GM21723 (cell line): ENCODE measurements around the gene MS4A15.
"Not testable (repeated sequence)": the region's sequence is repeated elsewhere in the genome, so short reads cannot be mapped to it uniquely, and the experiment has no call there.

ENCODE experiments used
- ATAC-seq: cut with Tn5 transposase; IDR thresholded peaks from one replicate; pipeline ENCODE4 v1.9.1; 2021; ENCODE audit warnings: mild to moderate bottlenecking, moderate library complexity; ENCODE audit not compliant: unreplicated experiment

The MS4A15 gene

DNA sequence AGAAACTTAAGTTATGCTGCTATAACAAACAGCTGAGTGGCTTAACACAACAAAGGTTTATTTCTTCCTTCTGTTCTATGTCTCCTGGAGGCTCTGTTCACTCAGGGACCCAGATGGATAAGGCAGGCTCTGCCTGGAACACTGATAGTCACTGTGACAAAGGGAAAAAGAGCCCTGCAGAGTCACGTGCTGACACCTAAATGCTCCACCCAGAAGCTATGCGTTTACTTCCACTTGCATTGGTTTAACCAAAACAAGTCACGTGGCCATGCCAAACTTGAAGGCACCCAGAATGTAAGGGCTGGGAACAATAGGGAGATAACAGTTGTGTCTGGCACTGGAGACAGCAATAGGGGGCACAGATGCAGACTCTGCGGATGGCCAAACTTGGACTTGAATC is 3.4 kb upstream of the MS4A15 start:
- ATAC-seq = no peak

DNA sequence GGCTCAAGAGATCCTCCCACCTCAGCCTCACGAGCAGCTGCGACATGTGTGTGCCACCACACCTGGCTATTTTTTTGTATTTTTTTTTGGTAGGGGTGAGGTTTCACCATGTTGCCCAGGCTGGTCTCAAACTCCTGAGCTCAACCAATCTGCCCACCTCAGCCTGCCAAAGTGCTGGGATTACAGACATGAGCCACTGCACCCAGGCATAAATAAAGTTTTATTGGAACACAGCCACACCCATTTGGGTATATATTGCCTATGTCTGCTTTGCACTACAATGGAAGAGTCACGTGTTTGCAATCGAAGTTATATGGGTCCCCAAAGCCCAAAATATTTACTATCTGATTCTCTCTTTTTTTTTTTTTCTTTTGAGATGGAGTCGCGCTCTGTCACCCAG is 1.8 kb upstream of the MS4A15 start:
- no peak for ATAC-seq

DNA sequence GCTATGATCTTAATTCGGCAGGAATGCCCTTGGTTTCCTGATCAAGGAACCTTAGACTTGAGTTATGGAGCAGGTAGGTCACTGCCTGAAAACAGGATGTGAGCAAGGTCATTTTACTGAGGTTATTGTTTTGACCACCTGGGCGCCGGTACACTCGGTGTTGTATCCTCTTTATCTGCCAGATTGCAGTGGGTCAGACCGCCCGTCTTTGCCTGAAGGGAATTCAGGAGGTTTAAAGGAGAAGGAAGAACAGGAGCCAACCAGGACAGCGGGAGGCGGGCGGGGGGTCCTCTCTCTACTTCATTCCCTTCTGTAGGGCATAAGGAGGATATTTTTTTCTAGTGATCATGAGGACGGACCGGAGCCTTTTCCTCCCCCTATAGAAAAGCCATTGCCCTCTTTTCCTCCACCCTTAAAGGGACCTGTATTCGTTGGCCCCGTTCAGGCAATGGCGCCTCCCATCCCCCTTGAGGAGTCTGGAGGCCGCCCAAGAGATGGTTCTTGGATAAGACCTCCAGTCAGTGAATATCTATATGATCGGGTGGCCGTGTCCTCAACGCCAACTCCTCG is 649 bp downstream of the MS4A15 start:
- ATAC-seq = no peak

DNA sequence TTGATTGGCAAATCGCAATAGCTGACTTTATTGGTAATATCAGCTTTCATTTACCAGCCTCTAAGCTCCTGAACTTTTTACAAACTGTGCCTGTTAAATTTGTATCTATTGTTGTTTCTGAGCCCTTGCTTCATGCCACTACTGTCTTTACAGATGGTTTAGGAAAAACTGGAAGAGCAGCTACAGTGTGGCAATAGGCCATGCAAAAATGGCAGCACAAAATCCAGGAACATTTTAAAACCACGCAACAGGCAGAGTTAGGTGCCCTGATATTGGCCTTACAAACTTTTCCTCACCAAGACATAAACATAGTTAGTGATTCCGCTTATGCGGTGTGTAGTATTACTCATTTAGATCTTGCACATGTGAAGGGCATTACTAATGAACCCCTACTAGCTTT is 2.0 kb downstream of the MS4A15 start:
- ATAC-seq = not testable (repeated sequence)

DNA sequence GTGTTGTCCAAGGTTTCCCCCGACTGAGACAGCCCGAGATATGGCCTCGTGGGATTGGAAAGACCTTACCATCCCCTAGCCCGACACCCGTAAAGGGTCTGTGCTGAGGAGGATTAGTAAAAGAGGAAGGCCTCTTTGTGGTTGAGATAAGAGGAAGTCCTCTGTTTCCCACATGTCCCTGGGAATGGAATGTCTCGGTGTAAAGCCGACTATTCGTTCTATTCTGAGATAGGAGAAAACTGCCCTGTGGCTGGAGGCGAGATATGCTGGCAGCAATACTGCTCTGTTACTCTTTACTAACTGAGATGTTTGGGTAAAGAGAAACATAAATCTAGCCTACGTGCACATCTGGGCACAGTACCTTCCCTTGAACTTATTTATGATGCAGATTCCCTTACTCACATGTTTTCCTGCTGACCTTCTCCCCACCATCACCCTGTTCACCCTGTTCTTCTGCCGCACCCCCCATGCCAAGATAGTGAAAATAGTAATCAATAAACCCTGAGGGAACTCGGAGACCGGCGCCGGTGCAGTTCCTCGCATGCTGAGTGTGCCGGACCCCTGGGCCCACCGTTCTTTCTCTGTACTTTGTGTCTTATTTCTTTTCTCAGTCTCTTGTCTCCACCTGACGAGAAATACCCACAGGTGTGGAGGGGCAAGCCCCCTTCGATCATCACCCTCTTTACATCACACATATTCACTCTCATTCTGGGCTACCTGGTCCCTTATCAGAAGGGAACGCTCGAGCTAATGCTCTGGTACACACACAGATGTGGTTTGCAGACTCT is 3.0 kb downstream of the MS4A15 start:
- not testable (repeated sequence) for ATAC-seq

DNA sequence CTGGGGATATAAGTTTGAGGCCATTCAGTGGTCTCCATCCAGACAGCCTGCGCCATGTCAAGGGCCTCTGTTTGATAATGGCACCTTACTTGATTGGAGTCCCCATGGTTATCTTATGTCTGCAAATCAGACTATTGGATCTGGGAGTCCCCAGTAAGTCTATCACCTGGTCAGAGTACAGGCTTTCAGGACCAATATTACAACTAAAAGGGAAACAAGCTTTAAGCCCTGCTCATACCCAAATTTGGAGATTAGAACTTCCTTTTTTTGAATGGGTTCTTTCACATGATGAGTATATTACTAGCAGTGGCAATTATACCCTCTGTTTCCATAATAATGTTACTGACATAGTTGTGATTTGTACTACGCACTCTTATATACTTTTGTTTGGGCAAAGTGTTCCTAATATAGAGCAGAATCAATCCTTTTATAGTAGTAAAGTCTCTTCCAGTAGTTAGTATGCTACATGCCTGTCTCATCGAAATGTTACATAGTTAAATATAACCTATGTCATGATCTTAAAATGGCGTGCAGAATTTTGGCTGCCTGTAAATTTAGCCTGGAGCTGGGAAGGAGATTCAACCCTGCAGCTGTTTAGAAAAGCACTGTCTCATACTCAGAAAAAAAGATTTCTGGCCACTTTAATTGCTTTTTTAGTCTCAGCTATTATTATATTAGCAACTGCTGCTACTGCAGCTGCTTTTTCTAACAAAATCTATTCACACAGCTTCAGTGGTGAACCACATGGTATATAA is 4.9 kb downstream of the MS4A15 start:
- ATAC-seq = peak; percentile 40

DNA sequence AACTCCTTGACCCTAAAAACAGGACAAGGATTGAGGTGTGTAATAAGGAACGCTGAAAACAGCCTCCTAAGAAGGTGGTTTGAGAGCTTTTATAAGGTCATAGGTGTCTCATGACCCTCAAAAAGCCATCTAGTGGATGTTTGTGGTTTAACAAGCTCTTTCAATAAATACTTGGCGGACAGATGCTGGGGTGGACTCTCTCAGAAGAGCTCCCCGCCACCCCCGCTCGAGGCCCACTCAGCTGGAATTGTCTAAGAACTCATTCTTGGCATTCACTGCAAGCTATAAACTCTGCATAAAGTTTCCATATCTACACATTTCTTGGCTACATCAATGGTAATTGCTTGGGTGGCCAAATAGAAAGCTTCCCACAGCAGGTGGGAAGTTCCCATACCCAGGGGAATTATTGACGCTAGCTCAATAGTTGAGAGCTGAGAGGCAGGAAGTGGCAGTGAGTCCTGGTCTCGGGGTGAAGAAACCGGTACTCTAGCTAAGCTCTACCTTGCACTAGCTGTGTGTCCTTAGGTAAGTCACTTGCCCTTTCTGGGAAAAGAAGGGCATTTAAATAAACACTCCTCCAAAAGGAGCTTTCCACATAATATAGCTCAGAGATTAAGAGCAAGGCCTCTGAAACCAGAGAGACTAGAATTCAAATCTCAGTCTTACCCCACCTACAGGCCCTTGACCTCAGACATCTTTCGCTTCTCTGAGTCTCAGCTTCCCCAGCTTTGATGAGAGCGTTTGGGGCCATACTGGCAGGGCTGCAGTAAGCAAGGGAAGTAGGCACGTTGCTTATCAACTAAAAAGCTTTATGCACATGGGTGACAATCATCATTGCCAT is 6.4 kb downstream of the MS4A15 start:
- peak; percentile 61 for ATAC-seq

DNA sequence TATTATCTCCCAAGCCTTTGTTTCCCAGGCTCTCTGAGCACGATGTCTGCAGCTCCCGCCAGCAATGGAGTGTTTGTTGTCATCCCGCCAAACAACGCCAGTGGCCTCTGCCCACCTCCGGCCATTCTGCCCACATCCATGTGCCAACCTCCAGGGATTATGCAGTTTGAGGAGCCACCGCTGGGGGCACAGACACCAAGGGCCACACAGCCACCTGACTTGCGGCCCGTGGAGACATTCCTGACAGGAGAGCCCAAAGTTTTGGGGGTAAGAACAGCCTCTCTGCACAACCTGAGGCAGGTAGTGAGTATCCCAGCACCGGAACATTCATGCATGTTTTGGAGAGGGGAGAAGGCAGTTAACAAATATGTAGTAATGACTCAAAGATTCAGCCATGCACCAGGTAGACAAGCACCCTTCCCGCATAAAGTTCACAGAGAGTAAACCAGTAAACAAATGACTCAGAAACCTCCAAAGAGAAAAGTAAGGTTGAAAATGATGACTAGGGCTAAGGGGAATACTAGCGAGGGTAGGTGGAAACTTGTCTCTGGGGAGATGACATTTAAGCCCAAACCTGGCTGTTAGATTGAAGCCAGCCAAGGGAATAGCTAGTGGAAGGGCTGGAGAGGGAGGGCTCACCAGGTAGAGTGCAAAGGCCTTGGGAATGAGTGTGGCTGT is 7.2 kb downstream of the MS4A15 start:
- ATAC-seq = no peak

DNA sequence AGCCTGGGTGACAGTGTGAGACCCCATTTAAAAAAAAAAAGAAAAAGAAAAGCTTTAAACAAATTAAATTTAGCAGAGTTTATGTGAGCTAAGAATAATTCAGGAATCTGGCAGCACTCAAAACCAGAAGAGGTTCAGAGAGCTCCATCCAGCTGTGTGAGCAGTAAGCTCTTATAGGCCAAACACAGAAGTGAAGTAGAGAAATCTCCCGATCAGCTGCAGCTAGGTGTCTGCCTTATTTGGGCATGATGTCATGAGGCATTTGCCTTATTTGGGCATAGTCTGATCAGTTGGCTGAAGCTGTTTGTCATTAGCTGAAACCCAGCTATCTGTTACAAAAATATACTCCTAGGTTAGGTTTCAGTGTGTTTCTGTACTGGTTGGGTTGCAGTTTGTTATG is 8.2 kb downstream of the MS4A15 start:
- ATAC-seq = peak; percentile 59

DNA sequence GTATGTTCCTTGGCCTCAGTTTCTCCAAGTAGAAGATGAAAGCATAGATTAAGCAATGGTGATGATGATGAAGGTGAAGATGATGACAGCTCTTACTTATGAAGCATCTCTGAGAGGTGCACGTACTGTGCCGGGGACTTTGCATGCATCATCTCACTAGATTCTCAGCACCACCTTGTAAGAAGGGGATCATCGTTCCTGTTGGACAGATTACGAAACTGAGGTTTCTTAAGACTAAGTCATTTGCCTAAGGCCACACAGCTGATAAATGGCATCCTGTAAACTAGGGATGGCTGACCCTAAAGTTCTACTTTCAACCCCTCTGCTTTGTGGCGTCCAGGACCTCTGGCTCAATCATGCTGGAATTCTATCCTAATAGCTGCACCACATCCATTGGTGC is 8.7 kb downstream of the MS4A15 start:
- no peak for ATAC-seq

DNA sequence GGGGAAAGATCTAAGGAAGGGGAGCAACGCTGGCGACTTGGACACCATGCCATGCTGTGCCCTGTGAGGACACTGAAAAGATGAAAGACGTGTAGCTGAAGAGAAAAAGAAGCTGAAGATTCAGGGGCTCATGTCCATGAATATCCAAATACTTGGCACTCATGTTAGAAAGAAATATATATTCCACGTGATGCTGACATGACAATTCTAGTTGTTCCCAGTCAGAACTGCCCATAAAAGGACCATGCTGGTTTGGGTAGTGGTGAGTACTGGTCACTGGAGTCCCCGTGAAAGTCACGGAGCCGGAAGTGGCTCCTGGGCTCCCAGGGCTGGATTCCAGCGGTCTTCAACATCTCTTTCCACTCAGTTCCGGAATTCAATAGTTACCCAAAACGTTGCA is 9.9 kb downstream of the MS4A15 start:
- ATAC-seq = no peak

DNA sequence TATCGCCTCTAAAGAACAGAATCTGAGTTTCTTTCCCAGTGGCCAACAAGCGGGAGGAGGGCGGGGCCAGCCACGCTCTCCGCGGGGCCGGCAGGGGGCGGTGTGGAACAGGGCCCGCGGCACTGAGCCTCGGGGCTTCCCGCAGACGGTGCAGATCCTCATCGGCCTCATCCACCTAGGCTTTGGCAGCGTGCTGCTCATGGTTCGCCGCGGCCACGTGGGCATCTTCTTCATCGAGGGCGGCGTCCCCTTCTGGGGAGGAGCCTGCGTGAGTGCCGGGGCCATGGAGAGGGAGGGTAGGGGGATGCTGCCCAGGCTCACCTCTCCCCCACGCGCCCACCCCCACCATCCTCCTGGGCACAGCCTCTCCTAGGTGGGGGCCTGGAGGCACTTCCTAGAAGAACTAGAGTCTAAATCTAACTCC is 10.7 kb downstream of the MS4A15 start:
- ATAC-seq = no peak

DNA sequence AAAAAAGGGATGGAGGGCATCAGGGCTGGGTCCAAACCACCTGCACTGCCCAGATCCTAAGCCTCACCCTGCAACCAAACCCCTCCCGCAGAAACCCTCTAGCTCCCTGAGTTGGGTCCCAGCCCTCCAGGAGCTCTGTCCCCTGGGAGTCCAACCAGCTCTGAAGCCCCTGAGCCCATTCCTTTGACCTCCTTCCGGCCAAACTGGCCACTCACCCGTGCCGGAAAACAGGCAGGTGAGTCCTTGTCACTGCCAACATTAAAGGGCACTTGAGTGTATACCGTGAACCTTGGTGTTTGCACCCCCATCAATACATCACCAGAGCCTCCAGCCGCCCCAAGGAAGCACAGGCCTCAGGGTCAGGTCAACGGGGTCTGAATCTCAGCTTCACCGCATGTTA is 11.5 kb downstream of the MS4A15 start:
- ATAC-seq = no peak

DNA sequence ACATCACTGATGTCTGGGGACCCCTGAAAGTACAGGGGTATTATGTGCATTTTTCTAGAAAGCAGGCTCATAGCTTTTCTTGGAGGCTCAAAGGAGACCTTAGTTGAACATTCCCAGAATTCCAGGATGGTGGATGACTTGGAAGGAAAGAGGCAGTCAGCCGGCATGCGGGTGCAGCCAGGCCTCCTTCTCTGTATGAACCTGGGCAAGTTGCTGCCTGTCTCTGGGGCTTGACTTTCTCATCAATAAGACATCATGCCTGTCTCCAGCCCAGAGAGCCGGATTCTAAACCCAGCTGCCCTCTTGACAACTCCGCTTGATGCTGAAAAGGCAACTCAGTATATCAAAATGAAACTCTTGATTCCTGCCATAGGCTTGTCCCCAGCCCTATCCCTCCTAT is 12.6 kb downstream of the MS4A15 start:
- ATAC-seq = no peak

DNA sequence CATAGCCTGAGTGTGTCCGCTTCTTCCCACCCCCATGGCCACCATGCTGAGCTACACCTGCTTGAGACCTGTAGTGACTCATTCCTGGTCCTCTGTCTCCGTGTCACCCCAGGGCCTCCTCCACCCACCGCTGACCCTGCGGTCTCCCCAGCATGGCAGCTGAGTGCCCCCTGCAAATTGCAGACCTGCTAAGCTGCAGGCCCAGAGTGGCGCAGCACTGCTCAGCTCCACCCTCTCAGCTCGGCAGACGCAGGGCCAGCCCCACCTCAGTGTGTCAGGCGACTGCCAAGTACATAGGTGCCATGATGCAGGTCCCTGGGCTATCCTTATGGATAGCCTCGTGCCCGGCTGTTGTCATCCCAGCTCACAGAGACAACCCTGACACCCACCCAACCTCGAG is 13.1 kb downstream of the MS4A15 start:
- ATAC-seq = no peak

DNA sequence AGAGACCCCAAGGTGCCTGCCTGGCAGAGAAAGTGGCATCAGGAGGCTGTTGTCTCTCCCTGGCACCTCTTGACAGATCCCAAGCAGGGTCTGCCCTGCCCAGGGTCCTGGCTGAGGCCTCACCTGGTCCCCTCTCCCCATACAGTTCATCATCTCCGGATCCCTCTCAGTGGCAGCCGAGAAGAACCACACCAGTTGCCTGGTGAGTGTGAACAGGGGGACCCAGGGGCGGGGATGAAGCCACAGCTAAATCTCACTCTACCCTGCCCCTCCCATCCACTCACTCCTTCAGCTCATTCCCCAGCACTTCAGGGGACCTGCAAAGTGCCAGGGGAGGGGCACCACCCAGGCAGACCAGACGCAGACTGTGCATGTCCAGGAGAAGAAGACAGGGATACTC is 14.5 kb downstream of the MS4A15 start:
- ATAC-seq = no peak

DNA sequence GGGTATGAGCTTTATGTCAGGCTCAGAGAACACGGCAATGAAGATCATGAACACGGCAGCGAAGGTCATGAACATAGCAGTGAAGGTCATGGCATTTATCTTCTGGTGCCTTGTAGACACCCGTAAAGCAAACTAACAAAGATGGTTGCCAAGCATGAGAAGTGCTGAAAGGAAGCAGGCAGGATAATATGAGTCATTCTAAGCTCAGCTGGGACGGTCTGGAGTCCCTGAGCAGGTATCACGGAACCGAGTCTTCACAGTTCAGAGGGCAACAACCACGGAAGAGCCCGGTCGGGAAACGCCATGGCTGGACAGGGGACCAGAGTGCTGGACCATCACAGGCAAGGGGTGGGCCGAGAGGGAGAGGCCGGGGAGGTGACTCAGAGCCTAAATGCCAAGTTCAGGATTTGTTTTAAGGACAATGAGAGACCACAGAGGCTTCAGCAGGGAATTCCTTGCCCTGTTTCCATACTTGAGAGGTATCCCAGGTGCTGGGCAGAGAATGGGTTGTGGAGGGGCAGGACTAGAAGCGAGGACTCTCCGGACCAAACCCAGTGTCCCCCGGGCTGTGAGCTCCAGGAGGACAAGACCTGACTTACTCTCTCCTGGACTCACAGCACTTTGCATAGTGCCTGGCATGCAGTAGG is 15.3 kb downstream of the MS4A15 start:
- ATAC-seq = no peak

DNA sequence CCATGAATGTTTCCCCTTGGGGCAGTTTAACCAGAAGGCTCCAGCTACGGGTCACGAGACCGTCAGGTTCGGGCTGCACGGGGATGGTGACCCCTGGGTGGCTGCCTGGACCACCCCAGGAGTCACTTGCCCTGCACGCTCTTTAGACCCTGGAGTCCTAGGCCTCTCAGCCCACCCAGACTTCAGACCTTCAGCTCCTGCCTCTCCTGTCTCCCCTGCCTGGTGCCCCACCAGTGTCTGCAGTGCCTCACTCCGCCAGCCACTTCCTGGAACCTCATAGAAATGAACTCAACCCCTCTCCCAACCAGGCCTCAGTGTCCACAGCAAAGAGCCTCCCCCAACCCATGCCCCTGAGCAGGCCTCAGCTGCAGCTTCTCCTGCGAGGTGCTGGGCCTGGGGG is 16.0 kb downstream of the MS4A15 start:
- no peak for ATAC-seq

DNA sequence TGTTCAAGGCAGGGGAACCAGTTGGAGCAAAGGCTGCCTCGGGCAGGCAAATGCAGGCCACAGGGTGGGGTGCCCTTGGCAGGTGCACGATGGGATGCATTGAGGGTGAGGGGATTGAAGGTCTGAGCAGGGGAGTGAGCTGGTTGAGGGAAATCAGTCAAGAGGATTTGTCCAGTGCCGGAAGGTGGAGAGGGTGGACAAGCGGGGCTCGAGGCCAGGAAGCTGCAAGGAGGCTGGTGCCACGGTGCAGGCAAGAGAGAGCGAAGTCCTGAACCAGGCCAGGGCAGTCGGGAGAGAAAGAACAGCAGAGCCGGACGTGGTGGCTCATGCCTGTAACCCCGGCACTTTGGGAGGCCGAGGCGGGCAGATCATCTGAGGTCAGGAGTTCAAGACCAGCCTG is 18.1 kb downstream of the MS4A15 start:
- no peak for ATAC-seq

DNA sequence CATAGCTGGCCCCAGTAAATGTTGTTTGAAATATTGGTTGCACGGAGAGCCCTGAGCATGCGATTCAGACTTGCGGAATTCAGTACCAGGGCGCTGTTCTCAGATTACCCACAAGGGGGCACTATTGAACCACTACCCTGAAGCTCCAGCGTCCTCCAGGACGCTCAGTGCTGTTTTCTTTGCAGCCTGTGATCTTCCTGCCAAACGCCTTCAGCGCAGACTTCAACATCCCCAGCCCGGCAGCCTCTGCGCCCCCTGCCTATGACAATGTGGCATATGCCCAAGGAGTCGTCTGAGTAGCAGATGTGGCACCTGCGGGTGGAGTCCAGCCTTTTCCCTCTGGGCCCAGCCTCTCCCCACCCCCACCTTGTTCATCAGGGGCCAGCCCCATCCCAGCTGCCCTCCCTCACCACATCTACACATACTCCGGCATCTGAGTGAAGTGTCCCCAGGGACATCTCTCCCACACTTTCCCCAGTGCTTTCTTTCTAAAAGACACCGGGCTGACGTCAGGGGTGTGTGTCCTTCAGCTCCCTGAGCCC is 18.8 kb downstream of the MS4A15 start:
- ATAC-seq = peak; percentile 75
